ENCODE results near the gene GNB1L.

- TF ChIP-seq EZH2phosphoT487 (IDR thresholded peaks at IDR 0.05; ENCODE audit: borderline replicate concordance, low read length) (no peak), EZH2 (IDR thresholded peaks at IDR 0.05; ENCODE audit: low read length, unreplicated experiment) (no peak)
These were observed 22.4 kb upstream of the GNB1L start for GRCh38 chr22:19876941-19877625.
